ENCODE data around the gene RYR2.

RYR2 gene

DNA sequence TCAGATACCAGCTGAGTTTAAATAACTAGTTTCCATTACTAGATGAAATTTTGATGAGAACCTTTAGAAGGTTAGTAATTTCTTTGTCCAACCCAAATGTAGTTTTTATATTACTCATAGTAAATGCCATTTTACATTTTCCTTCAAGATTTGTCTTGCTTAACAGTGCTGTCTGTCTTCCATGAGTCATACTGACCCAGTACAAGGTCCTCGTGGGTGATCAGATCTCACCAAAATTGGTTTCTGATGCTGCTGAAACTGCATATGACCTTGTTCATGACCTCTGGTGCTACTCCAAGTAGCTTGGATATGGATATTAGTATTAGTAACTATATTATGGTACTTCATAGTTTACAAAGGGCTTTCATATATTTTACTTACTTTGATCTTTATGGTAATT, 207.1 kb downstream of the RYR2 start:
- no peak for DNase-seq (ENCODE audit: low read depth)
- TF ChIP-seq, protein P1, sequence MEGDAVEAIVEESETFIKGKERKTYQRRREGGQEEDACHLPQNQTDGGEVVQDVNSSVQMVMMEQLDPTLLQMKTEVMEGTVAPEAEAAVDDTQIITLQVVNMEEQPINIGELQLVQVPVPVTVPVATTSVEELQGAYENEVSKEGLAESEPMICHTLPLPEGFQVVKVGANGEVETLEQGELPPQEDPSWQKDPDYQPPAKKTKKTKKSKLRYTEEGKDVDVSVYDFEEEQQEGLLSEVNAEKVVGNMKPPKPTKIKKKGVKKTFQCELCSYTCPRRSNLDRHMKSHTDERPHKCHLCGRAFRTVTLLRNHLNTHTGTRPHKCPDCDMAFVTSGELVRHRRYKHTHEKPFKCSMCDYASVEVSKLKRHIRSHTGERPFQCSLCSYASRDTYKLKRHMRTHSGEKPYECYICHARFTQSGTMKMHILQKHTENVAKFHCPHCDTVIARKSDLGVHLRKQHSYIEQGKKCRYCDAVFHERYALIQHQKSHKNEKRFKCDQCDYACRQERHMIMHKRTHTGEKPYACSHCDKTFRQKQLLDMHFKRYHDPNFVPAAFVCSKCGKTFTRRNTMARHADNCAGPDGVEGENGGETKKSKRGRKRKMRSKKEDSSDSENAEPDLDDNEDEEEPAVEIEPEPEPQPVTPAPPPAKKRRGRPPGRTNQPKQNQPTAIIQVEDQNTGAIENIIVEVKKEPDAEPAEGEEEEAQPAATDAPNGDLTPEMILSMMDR (IDR thresholded peaks at IDR 0.05; ENCODE audit: low read length, missing control alignments) = no peak
- H3K4me3 ChIP-seq (replicated peaks; ENCODE audit: low read depth, low read length) = no peak overlapping the region

DNA sequence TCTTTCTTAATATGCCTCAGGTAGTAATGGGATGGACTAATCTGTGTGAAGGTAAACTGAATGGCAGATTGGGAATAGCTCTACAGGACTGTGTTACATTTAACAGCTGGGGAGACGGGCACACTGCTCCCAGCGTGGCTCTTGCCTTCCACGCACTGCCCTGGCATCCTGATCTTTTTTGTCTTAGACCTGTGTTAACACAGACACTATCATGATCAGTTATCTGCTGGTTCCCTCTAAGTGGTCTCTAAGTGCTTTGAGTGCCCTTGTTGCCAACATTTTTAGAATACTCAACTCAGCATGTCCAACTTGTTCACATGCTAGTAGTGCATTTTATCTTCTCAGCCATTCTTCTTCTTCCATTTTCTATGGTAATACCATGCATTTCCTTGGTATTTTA, 208.1 kb downstream of the RYR2 start:
- no peak for DNase-seq (ENCODE audit: low read depth)
- TF ChIP-seq, protein P1 (IDR thresholded peaks at IDR 0.05; ENCODE audit: low read length, missing control alignments) = no peak

DNA sequence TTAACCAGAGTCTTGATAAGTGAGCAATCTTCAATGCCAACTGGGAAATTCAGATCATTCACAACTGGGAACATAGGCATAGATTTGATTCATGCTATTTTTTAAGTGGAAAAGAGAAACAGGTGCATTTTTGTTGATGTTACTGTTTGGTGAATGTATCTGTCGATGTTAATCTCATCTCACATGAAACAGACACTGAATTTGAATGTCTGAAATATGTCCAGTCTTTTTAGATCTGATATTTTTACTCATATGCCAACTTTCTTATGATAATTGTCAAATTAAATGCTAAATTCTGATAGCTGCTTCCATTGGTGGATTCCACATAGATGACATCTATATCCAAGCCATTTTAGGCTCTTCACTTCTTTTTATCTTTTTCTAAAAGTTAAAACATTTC, 213.1 kb downstream of the RYR2 start:
- DNase-seq (ENCODE audit: low read depth) = no peak
- H3K4me3 ChIP-seq (replicated peaks; ENCODE audit: low read depth, low read length) = no peak overlapping the region
- TF ChIP-seq, protein P1 (IDR thresholded peaks at IDR 0.05; ENCODE audit: low read length, missing control alignments) = no peak

More for the DNA sequence above, 208.1 kb downstream of the RYR2 start:
- H3K4me3 ChIP-seq (replicated peaks; ENCODE audit: low read depth, low read length) = no peak overlapping the region

DNA sequence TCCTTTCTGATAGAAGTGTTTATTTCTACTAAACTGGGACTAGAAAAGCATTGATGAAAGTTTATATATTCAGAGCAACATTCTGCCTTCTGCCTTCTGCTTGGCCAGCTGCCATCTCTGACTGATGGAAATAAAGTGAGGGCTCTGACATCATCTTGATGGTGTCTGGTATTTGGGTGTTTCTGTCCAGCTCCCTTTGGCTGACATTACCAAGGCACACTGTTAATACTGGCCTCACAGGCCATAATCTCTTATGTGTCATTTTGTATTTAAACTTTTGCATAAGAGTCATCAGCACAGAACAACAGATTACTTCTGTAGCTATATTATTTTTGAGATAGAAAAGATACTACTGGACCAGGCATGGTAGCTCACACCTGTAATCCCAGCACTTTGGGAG, 216.9 kb downstream of the RYR2 start:
- H3K4me3 ChIP-seq (replicated peaks; ENCODE audit: low read depth, low read length) = no peak overlapping the region
- TF ChIP-seq, protein P1 (IDR thresholded peaks at IDR 0.05; ENCODE audit: low read length, missing control alignments) = no peak
- no peak for DNase-seq (ENCODE audit: low read depth)

DNA sequence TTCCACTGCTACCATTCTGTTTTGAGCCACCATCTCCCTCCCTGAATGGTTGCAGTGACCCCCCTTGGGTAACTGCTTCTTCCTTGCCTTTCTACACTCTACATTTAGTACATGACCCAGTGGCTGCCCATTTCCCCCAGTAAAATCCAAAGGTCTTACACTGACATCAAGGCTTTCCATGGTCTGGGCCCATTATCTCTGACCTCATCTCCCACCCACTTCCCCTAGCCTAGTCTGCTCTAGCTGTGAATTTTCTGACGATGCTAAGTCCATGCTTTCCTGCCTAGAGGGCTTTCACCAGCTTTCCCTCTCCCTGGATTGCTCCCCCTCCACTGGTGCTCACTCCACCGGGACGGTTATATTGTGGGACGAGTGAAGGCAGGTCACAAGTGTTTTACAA, 219.2 kb downstream of the RYR2 start:
- DNase-seq (ENCODE audit: low read depth) = no peak
- TF ChIP-seq, protein P1 (IDR thresholded peaks at IDR 0.05; ENCODE audit: low read length, missing control alignments) = no peak
- H3K4me3 ChIP-seq (replicated peaks; ENCODE audit: low read depth, low read length) = no peak overlapping the region

DNA sequence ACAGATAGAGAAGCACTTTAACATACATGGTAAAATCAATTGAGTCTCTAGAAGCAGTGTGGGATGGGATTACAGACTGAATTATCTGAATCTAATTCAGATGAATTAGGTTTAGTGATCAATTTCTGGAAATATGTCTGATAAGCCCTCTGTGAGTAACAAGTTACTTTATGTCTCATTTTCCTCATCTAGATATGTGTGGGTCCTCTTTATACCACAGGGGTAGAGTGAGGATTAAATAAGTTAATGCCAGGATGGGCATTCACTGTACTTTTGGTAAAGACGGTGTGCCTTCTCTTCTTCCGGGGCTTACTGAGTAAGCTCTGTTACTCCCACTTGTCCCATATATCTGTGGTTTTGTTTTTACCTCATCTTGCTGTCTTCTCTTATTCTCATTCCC, 225.8 kb downstream of the RYR2 start:
- TF ChIP-seq, protein P1 (IDR thresholded peaks at IDR 0.05; ENCODE audit: low read length, missing control alignments) = no peak
- no peak overlapping the region for H3K4me3 ChIP-seq (replicated peaks; ENCODE audit: low read depth, low read length)
- no peak for DNase-seq (ENCODE audit: low read depth)

DNA sequence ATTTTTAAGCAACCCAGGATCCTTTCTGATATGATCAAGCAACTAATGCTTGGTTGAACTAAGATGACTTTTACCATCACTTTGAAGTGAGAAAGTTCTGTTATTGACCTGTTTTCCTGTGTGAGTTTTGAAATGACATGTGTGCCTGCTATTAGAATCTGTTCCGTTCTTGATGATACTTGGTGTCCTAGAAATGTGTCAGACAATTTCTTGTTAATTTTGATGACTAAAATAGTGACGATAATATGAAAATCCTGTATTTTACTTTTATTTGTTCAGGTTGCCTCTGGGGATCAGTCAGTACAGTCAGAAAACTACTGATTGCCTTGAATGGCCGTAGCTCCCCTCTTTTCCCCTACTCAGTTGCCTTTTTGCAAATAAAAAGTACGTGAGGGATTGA, 228.0 kb downstream of the RYR2 start:
- no peak for DNase-seq (ENCODE audit: low read depth)
- TF ChIP-seq, protein P1 (IDR thresholded peaks at IDR 0.05; ENCODE audit: low read length, missing control alignments) = no peak
- H3K4me3 ChIP-seq (replicated peaks; ENCODE audit: low read depth, low read length) = no peak overlapping the region
